Rectal smooth muscle tissue (tissue), 1 donor: Measurements from ENCODE around the gene KLF13.

Experiments
- H3K27ac ChIP-seq: one replicate; pipeline ENCODE4 v1.7.0; 2013; ENCODE audit warnings: low read depth, low read length, inconsistent platforms
- H3K27me3 ChIP-seq: one replicate; pipeline ENCODE4 v1.7.0; 2013; ENCODE audit warnings: low read length; ENCODE audit not compliant: control insufficient read depth, insufficient read depth
- H3K36me3 ChIP-seq: one replicate; pipeline ENCODE4 v1.7.0; 2013; ENCODE audit warnings: low read length; ENCODE audit not compliant: control insufficient read depth, insufficient read depth
- H3K4me1 ChIP-seq: one replicate; pipeline ENCODE4 v1.7.0; 2013; ENCODE audit warnings: low read length; ENCODE audit not compliant: control insufficient read depth, insufficient read depth
- H3K4me3 ChIP-seq: one replicate; pipeline ENCODE4 v1.7.0; 2013; ENCODE audit warnings: low read length
- H3K9ac ChIP-seq: one replicate; pipeline ENCODE4 v1.7.0; 2013; ENCODE audit warnings: low read length

The KLF13 gene

GRCh38 chr15:31403606-31404005, 77.0 kb downstream of the KLF13 start:
- H3K27ac ChIP-seq, result no peak overlapping the region
- H3K27me3 ChIP-seq, result no peaks in the 10 kb centered on the region
- H3K4me1 ChIP-seq, result no peaks in the 10 kb centered on the region
- H3K4me3 ChIP-seq, result no peak overlapping the region
- H3K9ac ChIP-seq, result no peak overlapping the region
- H3K36me3 ChIP-seq, result no peaks in the 10 kb centered on the region

GRCh38 chr15:31404345-31404744, 77.7 kb downstream of the KLF13 start:
- H3K36me3 ChIP-seq, result no peaks in the 10 kb centered on the region
- no peak overlapping the region for H3K4me3 ChIP-seq
- no peak overlapping the region for H3K9ac ChIP-seq
- H3K27ac ChIP-seq, result no peak overlapping the region
- H3K27me3 ChIP-seq, result no peaks in the 10 kb centered on the region
- H3K4me1 ChIP-seq, result no peaks in the 10 kb centered on the region

- no peaks in the 10 kb centered on the region for H3K36me3 ChIP-seq
- no peak overlapping the region for H3K27ac ChIP-seq
- no peaks in the 10 kb centered on the region for H3K4me1 ChIP-seq
- H3K9ac ChIP-seq, result no peak overlapping the region
- H3K27me3 ChIP-seq, result no peaks in the 10 kb centered on the region
- no peak overlapping the region for H3K4me3 ChIP-seq
These were observed 78.7 kb downstream of the KLF13 start for GRCh38 chr15:31405200-31405920.

- no peaks in the 10 kb centered on the region for H3K27me3 ChIP-seq
- H3K4me3 ChIP-seq, result no peak overlapping the region
- H3K36me3 ChIP-seq, result no peaks in the 10 kb centered on the region
- no peak overlapping the region for H3K27ac ChIP-seq
- H3K9ac ChIP-seq, result no peak overlapping the region
- H3K4me1 ChIP-seq, result no peaks in the 10 kb centered on the region
These were observed 80.7 kb downstream of the KLF13 start for GRCh38 chr15:31407376-31407775.

- Histone ChIP-seq H3K27me3 (no peaks in the 10 kb centered on the region), H3K27ac (no peak overlapping the region), H3K36me3 (no peaks in the 10 kb centered on the region), H3K9ac (no peak overlapping the region), H3K4me3 (no peak overlapping the region), H3K4me1 (no peaks in the 10 kb centered on the region)
These were observed 81.2 kb downstream of the KLF13 start for GRCh38 chr15:31407851-31408250.

GRCh38 chr15:31408724-31409123, 82.1 kb downstream of the KLF13 start:
- Histone ChIP-seq H3K27ac (no peak overlapping the region), H3K4me1 (no peaks in the 10 kb centered on the region), H3K9ac (no peak overlapping the region), H3K4me3 (no peak overlapping the region), H3K36me3 (no peaks in the 10 kb centered on the region), H3K27me3 (no peaks in the 10 kb centered on the region)

GRCh38 chr15:31409171-31409570, 82.5 kb downstream of the KLF13 start:
- H3K27ac ChIP-seq, result no peak overlapping the region
- no peaks in the 10 kb centered on the region for H3K36me3 ChIP-seq
- H3K4me3 ChIP-seq, result no peak overlapping the region
- H3K9ac ChIP-seq, result no peak overlapping the region
- no peaks in the 10 kb centered on the region for H3K27me3 ChIP-seq
- H3K4me1 ChIP-seq, result no peaks in the 10 kb centered on the region

GRCh38 chr15:31412824-31413223, 86.2 kb downstream of the KLF13 start:
- H3K27me3 ChIP-seq, result no peaks in the 10 kb centered on the region
- no peaks in the 10 kb centered on the region for H3K4me1 ChIP-seq
- no peak overlapping the region for H3K27ac ChIP-seq
- no peak overlapping the region for H3K9ac ChIP-seq
- no peak overlapping the region for H3K4me3 ChIP-seq
- H3K36me3 ChIP-seq, result no peaks in the 10 kb centered on the region

- H3K4me1 ChIP-seq, result no peaks in the 10 kb centered on the region
- H3K4me3 ChIP-seq, result no peak overlapping the region
- no peak overlapping the region for H3K9ac ChIP-seq
- no peaks in the 10 kb centered on the region for H3K36me3 ChIP-seq
- no peak overlapping the region for H3K27ac ChIP-seq
- no peaks in the 10 kb centered on the region for H3K27me3 ChIP-seq
These were observed 88.6 kb downstream of the KLF13 start for GRCh38 chr15:31415201-31415600.

- Histone ChIP-seq H3K4me3 (no peak overlapping the region), H3K4me1 (no peaks in the 10 kb centered on the region), H3K27ac (no peak overlapping the region), H3K36me3 (no peaks in the 10 kb centered on the region), H3K27me3 (no peaks in the 10 kb centered on the region), H3K9ac (no peak overlapping the region)
These were observed 93.2 kb downstream of the KLF13 start for GRCh38 chr15:31419820-31420219.

- H3K4me3 ChIP-seq, result no peak overlapping the region
- H3K27me3 ChIP-seq, result no peaks in the 10 kb centered on the region
- no peaks in the 10 kb centered on the region for H3K36me3 ChIP-seq
- no peak overlapping the region for H3K27ac ChIP-seq
- no peak overlapping the region for H3K9ac ChIP-seq
- no peaks in the 10 kb centered on the region for H3K4me1 ChIP-seq
These were observed 100.8 kb downstream of the KLF13 start for GRCh38 chr15:31427411-31427810.
